ENCODE results near the gene ETV3L. TPM values are rescaled to one million over a fixed set of nuclear protein-coding genes. Genes with fewer than 3 reads are reported as not detected.

The ETV3L gene
- total RNA-seq, 2 experiments from 2014 or later = not detected

GRCh38 chr1:157137046-157137407 lies 37.4 kb upstream of the ETV3L start:
- Mint-ChIP-seq H3K4me3 (peak overlapping the region; percentile 98), H3K27me3 (no peaks in the 10 kb centered on the region), H3K27ac (peak overlapping the region; percentile 91), H3K9me3 (no peaks in the 10 kb centered on the region), H3K36me3 (peaks cover 49% of the 10 kb centered on the region), H3K4me1 (peaks cover 82% of the 10 kb centered on the region)
- DNase-seq = no peak

GRCh38 chr1:157136133-157136532 lies 36.5 kb upstream of the ETV3L start:
- peaks cover 58% of the 10 kb centered on the region for H3K36me3 Mint-ChIP-seq
- H3K4me1 Mint-ChIP-seq = peaks cover 86% of the 10 kb centered on the region
- H3K27ac Mint-ChIP-seq = no peak overlapping the region
- H3K27me3 Mint-ChIP-seq = no peaks in the 10 kb centered on the region
- no peak for DNase-seq
- H3K9me3 Mint-ChIP-seq = no peaks in the 10 kb centered on the region
- peak overlapping the region; percentile 98 for H3K4me3 Mint-ChIP-seq

- H3K27ac Mint-ChIP-seq = peak overlapping the region; percentile 6
- DNase-seq = no peak
- H3K4me1 Mint-ChIP-seq = peaks cover 82% of the 10 kb centered on the region
- H3K4me3 Mint-ChIP-seq = peak overlapping the region; percentile 98
- H3K27me3 Mint-ChIP-seq = no peaks in the 10 kb centered on the region
- H3K9me3 Mint-ChIP-seq = no peaks in the 10 kb centered on the region
- peaks cover 58% of the 10 kb centered on the region for H3K36me3 Mint-ChIP-seq
Measured at GRCh38 chr1:157135646-157136045, 36.0 kb upstream of the ETV3L start.

GRCh38 chr1:157135070-157135469 lies 35.5 kb upstream of the ETV3L start:
- DNase-seq = no peak
- Mint-ChIP-seq H3K4me1 (peaks cover 77% of the 10 kb centered on the region), H3K4me3 (peak overlapping the region; percentile 98), H3K27ac (peak overlapping the region; percentile 6), H3K36me3 (peaks cover 58% of the 10 kb centered on the region), H3K9me3 (no peaks in the 10 kb centered on the region), H3K27me3 (no peaks in the 10 kb centered on the region)

GRCh38 chr1:157134442-157134841 lies 34.8 kb upstream of the ETV3L start:
- peaks cover 70% of the 10 kb centered on the region for H3K4me1 Mint-ChIP-seq
- DNase-seq = no peak
- H3K36me3 Mint-ChIP-seq = peaks cover 60% of the 10 kb centered on the region
- no peaks in the 10 kb centered on the region for H3K27me3 Mint-ChIP-seq
- no peak overlapping the region for H3K27ac Mint-ChIP-seq
- H3K9me3 Mint-ChIP-seq = no peaks in the 10 kb centered on the region
- no peak overlapping the region for H3K4me3 Mint-ChIP-seq

GRCh38 chr1:157133426-157133825 lies 33.8 kb upstream of the ETV3L start:
- Mint-ChIP-seq H3K4me1 (peaks cover 63% of the 10 kb centered on the region), H3K36me3 (peaks cover 62% of the 10 kb centered on the region), H3K27ac (peak overlapping the region; percentile 62), H3K27me3 (no peaks in the 10 kb centered on the region), H3K9me3 (no peaks in the 10 kb centered on the region), H3K4me3 (no peak overlapping the region)
- no peak for DNase-seq

GRCh38 chr1:157132616-157133167 lies 33.1 kb upstream of the ETV3L start:
- Mint-ChIP-seq H3K36me3 (peaks cover 63% of the 10 kb centered on the region), H3K9me3 (no peaks in the 10 kb centered on the region), H3K4me1 (peaks cover 62% of the 10 kb centered on the region), H3K4me3 (peak overlapping the region; percentile 4), H3K27me3 (no peaks in the 10 kb centered on the region), H3K27ac (peak overlapping the region; percentile 30)
- DNase-seq = no peak

GRCh38 chr1:157132111-157132510 lies 32.5 kb upstream of the ETV3L start:
- Mint-ChIP-seq H3K27ac (no peak overlapping the region), H3K36me3 (peaks cover 62% of the 10 kb centered on the region), H3K4me3 (no peak overlapping the region), H3K27me3 (no peaks in the 10 kb centered on the region), H3K4me1 (peaks cover 57% of the 10 kb centered on the region), H3K9me3 (no peaks in the 10 kb centered on the region)
- DNase-seq = no peak

- no peaks in the 10 kb centered on the region for H3K9me3 Mint-ChIP-seq
- no peak overlapping the region for H3K4me3 Mint-ChIP-seq
- no peaks in the 10 kb centered on the region for H3K27me3 Mint-ChIP-seq
- peaks cover 49% of the 10 kb centered on the region for H3K4me1 Mint-ChIP-seq
- DNase-seq = no peak
- no peak overlapping the region for H3K27ac Mint-ChIP-seq
- peaks cover 55% of the 10 kb centered on the region for H3K36me3 Mint-ChIP-seq
Measured at GRCh38 chr1:157131281-157131680, 31.7 kb upstream of the ETV3L start.

- H3K27me3 Mint-ChIP-seq = no peaks in the 10 kb centered on the region
- H3K27ac Mint-ChIP-seq = no peak overlapping the region
- peaks cover 20% of the 10 kb centered on the region for H3K4me1 Mint-ChIP-seq
- H3K9me3 Mint-ChIP-seq = no peaks in the 10 kb centered on the region
- H3K4me3 Mint-ChIP-seq = no peak overlapping the region
- DNase-seq = no peak
- peaks cover 32% of the 10 kb centered on the region for H3K36me3 Mint-ChIP-seq
Measured at GRCh38 chr1:157124855-157125254, 25.2 kb upstream of the ETV3L start.

- no peak overlapping the region for H3K27ac Mint-ChIP-seq
- H3K27me3 Mint-ChIP-seq = no peaks in the 10 kb centered on the region
- H3K9me3 Mint-ChIP-seq = no peaks in the 10 kb centered on the region
- no peak overlapping the region for H3K4me3 Mint-ChIP-seq
- peaks cover 14% of the 10 kb centered on the region for H3K4me1 Mint-ChIP-seq
- peaks cover 16% of the 10 kb centered on the region for H3K36me3 Mint-ChIP-seq
- DNase-seq = no peak
Measured at GRCh38 chr1:157119448-157119847, 19.8 kb upstream of the ETV3L start.

- no peaks in the 10 kb centered on the region for H3K9me3 Mint-ChIP-seq
- no peaks in the 10 kb centered on the region for H3K27me3 Mint-ChIP-seq
- no peak for DNase-seq
- no peak overlapping the region for H3K27ac Mint-ChIP-seq
- H3K4me1 Mint-ChIP-seq = peaks cover 11% of the 10 kb centered on the region
- peaks cover 14% of the 10 kb centered on the region for H3K36me3 Mint-ChIP-seq
- H3K4me3 Mint-ChIP-seq = no peak overlapping the region
Measured at GRCh38 chr1:157119008-157119407, 19.4 kb upstream of the ETV3L start.

- H3K9me3 Mint-ChIP-seq = no peaks in the 10 kb centered on the region
- peaks cover 2% of the 10 kb centered on the region for H3K36me3 Mint-ChIP-seq
- H3K27ac Mint-ChIP-seq = no peak overlapping the region
- peaks cover 7% of the 10 kb centered on the region for H3K4me1 Mint-ChIP-seq
- H3K4me3 Mint-ChIP-seq = no peak overlapping the region
- no peaks in the 10 kb centered on the region for H3K27me3 Mint-ChIP-seq
- DNase-seq = no peak
Measured at GRCh38 chr1:157117527-157118057, 18.0 kb upstream of the ETV3L start.

GRCh38 chr1:157116737-157117103 lies 17.1 kb upstream of the ETV3L start:
- no peaks in the 10 kb centered on the region for H3K9me3 Mint-ChIP-seq
- peaks cover 5% of the 10 kb centered on the region for H3K4me1 Mint-ChIP-seq
- no peak overlapping the region for H3K4me3 Mint-ChIP-seq
- H3K27ac Mint-ChIP-seq = no peak overlapping the region
- peaks cover 2% of the 10 kb centered on the region for H3K36me3 Mint-ChIP-seq
- no peak for DNase-seq
- no peaks in the 10 kb centered on the region for H3K27me3 Mint-ChIP-seq

- Mint-ChIP-seq H3K27me3 (peaks cover 2% of the 10 kb centered on the region), H3K27ac (no peak overlapping the region), H3K4me3 (no peak overlapping the region)
Measured at GRCh38 chr1:157115851-157116736, 16.5 kb upstream of the ETV3L start.

More at GRCh38 chr1:157115851-157116736, 16.5 kb upstream of the ETV3L start:
- H3K36me3 Mint-ChIP-seq = peaks cover 2% of the 10 kb centered on the region
- H3K4me1 Mint-ChIP-seq = peaks cover 5% of the 10 kb centered on the region
- DNase-seq = no peak
- H3K9me3 Mint-ChIP-seq = no peaks in the 10 kb centered on the region
